SKM-1 treated with dmso at 0.1 percent for 144 hours (cell line): Measurements from ENCODE around the gene DHX34.
"Not testable (repeated sequence)": the region's sequence is repeated elsewhere in the genome, so short reads cannot be mapped to it uniquely, and the experiment has no call there.

Source experiments
- DNase-seq: peaks from one replicate; lab custom pipeline; 2025; ENCODE audit not compliant: unreplicated experiment; lab: John Stamatoyannopoulos, UW

The DHX34 gene

GRCh38 chr19:47330466-47330869, 18.6 kb upstream of the DHX34 start:
- DNase-seq = no peak

GRCh38 chr19:47331490-47331889, 17.6 kb upstream of the DHX34 start:
- no peak for DNase-seq

GRCh38 chr19:47331931-47332547, 17.1 kb upstream of the DHX34 start, which contains the start of gene C5AR2:
C5AR2 (plus strand) TSS chr19:47332175; CDS start chr19:47340800, 8,625 bp downstream.
- DNase-seq = no peak

- peak; percentile 73 for DNase-seq
Measured at GRCh38 chr19:47336765-47337718, 12.1 kb upstream of the DHX34 start.

GRCh38 chr19:47339196-47339880, 9.8 kb upstream of the DHX34 start:
- DNase-seq = no peak

GRCh38 chr19:47340477-47341208, 8.5 kb upstream of the DHX34 start:
- no peak for DNase-seq

- no peak for DNase-seq
Measured at GRCh38 chr19:47341734-47342133, 7.4 kb upstream of the DHX34 start.

GRCh38 chr19:47343194-47343802, 5.8 kb upstream of the DHX34 start:
- DNase-seq = no peak

- DNase-seq = no peak
Measured at GRCh38 chr19:47344425-47344824, 4.7 kb upstream of the DHX34 start.

GRCh38 chr19:47346024-47346423, 3.1 kb upstream of the DHX34 start:
- DNase-seq = not testable (repeated sequence)

GRCh38 chr19:47350630-47351029, 1.5 kb downstream of the DHX34 start:
- DNase-seq = no peak

GRCh38 chr19:47351548-47351947, 2.4 kb downstream of the DHX34 start:
- DNase-seq = no peak

- no peak for DNase-seq
Measured at GRCh38 chr19:47352095-47352494, 3.0 kb downstream of the DHX34 start.

GRCh38 chr19:47353307-47353712, 4.2 kb downstream of the DHX34 start:
- DNase-seq = no peak

GRCh38 chr19:47356900-47357299, 7.8 kb downstream of the DHX34 start:
- DNase-seq = no peak

GRCh38 chr19:47357788-47358680, 8.9 kb downstream of the DHX34 start:
- DNase-seq = no peak

- no peak for DNase-seq
Measured at GRCh38 chr19:47358936-47359335, 9.8 kb downstream of the DHX34 start.

- no peak for DNase-seq
Measured at GRCh38 chr19:47362321-47362720, 13.2 kb downstream of the DHX34 start.

GRCh38 chr19:47363758-47364531, 14.8 kb downstream of the DHX34 start:
- DNase-seq = no peak
